Measurements from ENCODE around the gene ANO4.

Gene ANO4

GRCh38 chr12:101021911-101022388, 227.4 kb downstream of the ANO4 start:
- Histone ChIP-seq H3K27me3 (ENCODE audit: insufficient read depth, low read length, poor library complexity) (no peaks in the 10 kb centered on the region), H4K20me1 (ENCODE audit: insufficient read depth, low read length) (no peaks in the 10 kb centered on the region), H3K36me3 (ENCODE audit: insufficient read depth, low read length) (no peaks in the 10 kb centered on the region), H2AFZ (ENCODE audit: low read depth, low read length) (no peak overlapping the region), H3K9ac (ENCODE audit: low read depth, low read length) (no peak overlapping the region), H3K4me1 (ENCODE audit: insufficient read depth, low read length) (no peaks in the 10 kb centered on the region), H3K79me2 (ENCODE audit: insufficient read depth, low read length) (no peaks in the 10 kb centered on the region), H3K4me2 (ENCODE audit: insufficient read depth, low read length) (no peak overlapping the region), H3K4me3 (ENCODE audit: low read depth in 1 of 2, low read length in 2 of 2) (no peak overlapping the region), H3K27ac (ENCODE audit: low read length) (no peak overlapping the region), H3K9me3 (ENCODE audit: insufficient read depth, low read length, severe bottlenecking) (no peaks in the 10 kb centered on the region)
- DNase-seq (no peak), ATAC-seq (ENCODE audit: insufficient read depth, low read depth) (no peak)
- TF ChIP-seq CTCF (IDR thresholded peaks at IDR 0.05; ENCODE audit: borderline replicate concordance, extremely low read depth, low read length, poor library complexity, severe bottlenecking) (no peak), EZH2 (IDR thresholded peaks at IDR 0.05; ENCODE audit: borderline replicate concordance, low read depth, low read length, severe bottlenecking) (no peak)

GRCh38 chr12:101027200-101027599, 232.6 kb downstream of the ANO4 start:
- no peak overlapping the region for H2AFZ ChIP-seq (ENCODE audit: low read depth, low read length)
- no peak overlapping the region for H3K9ac ChIP-seq (ENCODE audit: low read depth, low read length)
- no peaks in the 10 kb centered on the region for H3K9me3 ChIP-seq (ENCODE audit: insufficient read depth, low read length, severe bottlenecking)
- no peaks in the 10 kb centered on the region for H3K27me3 ChIP-seq (ENCODE audit: insufficient read depth, low read length, poor library complexity)
- H3K4me1 ChIP-seq (ENCODE audit: insufficient read depth, low read length): no peaks in the 10 kb centered on the region
- TF ChIP-seq CTCF (IDR thresholded peaks at IDR 0.05; ENCODE audit: borderline replicate concordance, extremely low read depth, low read length, poor library complexity, severe bottlenecking) (no peak), EZH2 (IDR thresholded peaks at IDR 0.05; ENCODE audit: borderline replicate concordance, low read depth, low read length, severe bottlenecking) (no peak)
- H3K79me2 ChIP-seq (ENCODE audit: insufficient read depth, low read length): no peaks in the 10 kb centered on the region
- H3K4me3 ChIP-seq (ENCODE audit: low read depth in 1 of 2, low read length in 2 of 2): no peak overlapping the region
- no peak for DNase-seq
- H3K27ac ChIP-seq (ENCODE audit: low read length): no peak overlapping the region
- no peak for ATAC-seq (ENCODE audit: insufficient read depth, low read depth)
- H3K36me3 ChIP-seq (ENCODE audit: insufficient read depth, low read length): no peaks in the 10 kb centered on the region
- no peak overlapping the region for H3K4me2 ChIP-seq (ENCODE audit: insufficient read depth, low read length)
- H4K20me1 ChIP-seq (ENCODE audit: insufficient read depth, low read length): no peaks in the 10 kb centered on the region

DNA sequence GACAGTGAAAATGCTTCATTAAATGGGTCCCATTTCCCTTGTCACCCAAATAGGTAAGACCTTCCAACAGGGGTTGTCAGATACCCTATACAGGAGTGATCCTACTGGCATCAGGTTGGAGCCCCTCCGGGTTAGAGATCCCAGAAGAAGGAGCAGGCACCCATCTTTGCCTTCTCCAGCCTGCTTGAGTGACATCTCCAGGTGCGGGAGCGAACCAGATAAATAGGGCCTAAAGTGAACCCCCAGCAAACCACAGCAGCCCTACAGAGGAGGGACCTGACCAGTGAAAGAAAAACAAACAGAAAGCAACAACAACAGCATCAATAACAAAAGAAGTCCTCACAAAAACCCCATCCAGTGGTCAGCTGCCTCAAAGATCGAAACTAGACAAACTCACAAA, 233.2 kb downstream of the ANO4 start:
- Histone ChIP-seq H3K4me2 (ENCODE audit: insufficient read depth, low read length) (no peak overlapping the region), H3K27ac (ENCODE audit: low read length) (no peak overlapping the region), H3K36me3 (ENCODE audit: insufficient read depth, low read length) (no peaks in the 10 kb centered on the region), H3K4me3 (ENCODE audit: low read depth in 1 of 2, low read length in 2 of 2) (no peak overlapping the region), H2AFZ (ENCODE audit: low read depth, low read length) (no peak overlapping the region), H3K9ac (ENCODE audit: low read depth, low read length) (no peak overlapping the region), H3K9me3 (ENCODE audit: insufficient read depth, low read length, severe bottlenecking) (no peaks in the 10 kb centered on the region), H3K4me1 (ENCODE audit: insufficient read depth, low read length) (no peaks in the 10 kb centered on the region), H3K27me3 (ENCODE audit: insufficient read depth, low read length, poor library complexity) (no peaks in the 10 kb centered on the region), H3K79me2 (ENCODE audit: insufficient read depth, low read length) (no peaks in the 10 kb centered on the region), H4K20me1 (ENCODE audit: insufficient read depth, low read length) (no peaks in the 10 kb centered on the region)
- DNase-seq (no peak), ATAC-seq (ENCODE audit: insufficient read depth, low read depth) (no peak)
- TF ChIP-seq EZH2 (IDR thresholded peaks at IDR 0.05; ENCODE audit: borderline replicate concordance, low read depth, low read length, severe bottlenecking) (no peak), CTCF (IDR thresholded peaks at IDR 0.05; ENCODE audit: borderline replicate concordance, extremely low read depth, low read length, poor library complexity, severe bottlenecking) (no peak)
